HG02981 (cell line): ENCODE measurements around the gene SOBP.

Experiments used
- ATAC-seq: cut with Tn5 transposase; IDR thresholded peaks from one replicate; pipeline ENCODE4 v1.9.1; 2021; ENCODE audit warnings: mild to moderate bottlenecking, moderate library complexity; ENCODE audit not compliant: unreplicated experiment

The SOBP gene

DNA sequence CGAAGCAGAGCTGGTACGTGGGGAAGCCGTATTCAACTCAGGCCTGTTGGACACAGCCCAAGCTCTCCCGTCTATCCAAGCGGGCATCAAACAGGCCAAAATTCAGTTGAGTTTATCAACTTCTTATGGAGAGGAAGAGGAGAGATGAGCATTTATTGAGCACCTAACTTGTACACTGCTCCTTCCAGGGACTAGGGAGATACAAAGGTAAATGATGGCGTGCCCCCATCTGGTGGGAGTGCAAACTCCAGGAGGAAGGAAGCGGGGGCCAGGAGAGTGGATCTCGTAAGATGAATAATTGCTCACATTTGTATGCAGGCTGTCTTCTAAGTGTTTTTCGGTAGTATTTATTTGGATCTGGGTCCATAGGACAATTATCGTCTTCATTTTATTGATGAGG, 146.6 kb downstream of the SOBP start:
- ATAC-seq: no peak

DNA sequence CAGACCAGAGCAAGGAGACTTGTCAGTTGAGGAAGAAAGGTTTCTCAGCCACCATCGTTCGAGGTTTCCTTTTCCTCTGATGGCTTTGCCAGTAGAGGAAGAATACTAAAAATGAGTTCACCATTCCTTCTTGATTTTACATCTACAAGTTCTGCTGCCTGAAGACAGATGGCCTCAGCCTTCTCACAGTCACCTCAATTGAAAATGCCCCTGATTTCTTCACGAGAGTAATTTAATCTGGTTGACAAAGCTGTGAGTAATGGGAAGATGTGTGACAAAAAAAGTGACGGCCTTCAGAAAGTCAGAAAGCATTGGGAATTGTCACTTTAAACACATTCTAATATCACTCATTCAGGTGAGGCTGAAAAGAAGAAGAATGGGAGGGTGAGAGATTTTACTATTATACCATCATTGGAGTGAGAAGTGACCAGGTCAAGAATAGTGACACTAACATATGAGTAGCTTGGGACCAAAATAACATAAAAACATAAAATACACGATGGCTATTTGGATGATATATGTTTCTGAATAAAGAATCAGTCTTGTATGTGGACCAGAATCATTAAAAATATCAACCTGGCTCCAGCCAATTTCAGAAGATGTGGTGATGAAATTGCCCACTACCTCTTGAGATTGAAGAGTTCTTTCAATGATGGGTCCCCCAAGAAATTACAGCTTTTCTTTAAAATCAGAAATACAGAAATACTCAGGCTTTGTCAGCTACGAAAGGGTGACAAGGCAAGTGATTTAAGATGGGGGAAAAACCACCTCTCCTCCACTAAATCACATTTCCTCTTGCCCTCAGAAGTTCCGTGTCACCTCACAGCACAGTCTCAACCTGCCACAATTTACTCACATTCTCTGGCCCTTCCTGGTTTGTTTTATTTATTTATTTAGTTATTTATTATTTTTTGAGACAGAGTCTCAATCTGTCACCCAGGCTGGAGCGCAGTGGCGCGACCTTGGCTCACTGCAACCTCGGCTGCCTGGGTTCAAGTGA, 147.7 kb downstream of the SOBP start:
- no peak for ATAC-seq

DNA sequence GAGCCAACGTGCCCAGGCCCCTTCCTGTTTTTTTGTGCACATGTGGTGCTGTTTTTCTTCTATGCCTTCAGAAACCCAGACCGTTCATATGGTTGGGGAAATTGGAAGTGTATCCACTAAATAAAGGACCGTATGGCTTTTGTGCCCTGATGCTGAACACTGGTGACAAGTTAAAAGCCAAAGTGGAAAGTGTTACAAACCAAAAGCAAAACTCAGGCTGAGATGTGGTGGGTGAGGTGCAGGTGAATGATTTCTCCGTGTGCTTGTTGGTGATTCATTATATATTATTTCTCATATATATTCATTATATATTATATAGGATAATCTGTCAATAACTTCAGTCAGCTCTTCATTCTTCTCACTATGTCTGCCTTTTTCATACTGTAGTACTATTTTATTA, 148.6 kb downstream of the SOBP start:
- ATAC-seq: no peak

DNA sequence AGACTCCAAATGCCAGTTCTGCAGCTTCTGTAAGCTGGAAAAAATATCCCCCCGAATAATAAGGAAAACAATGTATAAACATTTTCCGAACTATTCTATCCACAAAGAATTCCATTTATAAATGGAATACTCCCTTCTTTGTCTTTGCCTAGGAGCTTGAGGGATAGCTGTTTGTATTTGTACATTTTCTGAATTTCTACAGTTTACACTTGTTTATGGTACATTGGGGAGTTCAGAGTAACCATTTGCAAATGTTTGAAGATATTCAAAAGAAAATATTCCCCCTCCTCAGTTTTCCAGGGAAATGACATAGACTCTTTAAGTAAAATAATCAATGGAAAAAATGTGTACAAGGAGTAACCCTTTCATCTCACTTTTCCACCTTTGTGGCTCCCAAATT, 149.6 kb downstream of the SOBP start:
- ATAC-seq: no peak

DNA sequence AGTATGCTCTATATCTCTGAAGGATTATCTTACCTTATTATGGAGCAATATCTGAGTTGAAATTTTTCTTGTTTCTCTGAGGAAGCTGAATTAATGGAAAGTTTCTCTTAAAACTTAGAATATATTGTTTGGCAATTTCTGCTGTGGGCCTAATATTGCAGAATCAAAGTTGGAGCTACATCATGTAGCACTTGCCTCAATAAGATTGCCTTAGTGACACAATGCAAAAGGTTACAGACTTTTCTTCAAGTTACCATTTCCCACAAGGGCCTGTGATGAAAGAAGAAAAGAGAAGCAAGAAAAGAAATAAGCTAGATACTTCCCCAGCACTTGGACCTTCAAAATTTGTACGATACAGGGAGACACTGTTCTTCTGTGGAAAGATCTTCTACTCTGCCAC, 151.2 kb downstream of the SOBP start:
- no peak for ATAC-seq

DNA sequence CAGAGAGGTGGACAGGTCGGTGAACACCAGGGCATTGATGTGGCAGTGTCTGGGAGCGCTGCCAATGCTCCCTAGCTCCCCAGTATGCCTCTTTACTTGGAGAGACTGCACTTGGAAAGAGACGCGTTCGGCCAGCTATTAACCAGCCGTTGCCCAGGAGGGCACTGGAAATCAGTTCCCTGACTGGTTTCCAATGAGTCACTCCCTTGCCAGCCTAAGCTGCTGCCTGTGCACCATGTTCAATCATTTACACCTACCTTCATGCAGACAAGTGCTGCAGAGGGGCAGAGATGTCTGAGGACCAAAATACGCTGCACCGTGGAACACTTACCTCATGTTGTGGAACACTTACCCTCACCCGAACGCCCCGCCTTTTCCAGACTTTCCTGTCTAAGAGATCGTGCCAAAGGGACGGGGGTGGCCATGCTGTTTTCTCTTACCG, 151.6 kb downstream of the SOBP start:
- no peak for ATAC-seq

DNA sequence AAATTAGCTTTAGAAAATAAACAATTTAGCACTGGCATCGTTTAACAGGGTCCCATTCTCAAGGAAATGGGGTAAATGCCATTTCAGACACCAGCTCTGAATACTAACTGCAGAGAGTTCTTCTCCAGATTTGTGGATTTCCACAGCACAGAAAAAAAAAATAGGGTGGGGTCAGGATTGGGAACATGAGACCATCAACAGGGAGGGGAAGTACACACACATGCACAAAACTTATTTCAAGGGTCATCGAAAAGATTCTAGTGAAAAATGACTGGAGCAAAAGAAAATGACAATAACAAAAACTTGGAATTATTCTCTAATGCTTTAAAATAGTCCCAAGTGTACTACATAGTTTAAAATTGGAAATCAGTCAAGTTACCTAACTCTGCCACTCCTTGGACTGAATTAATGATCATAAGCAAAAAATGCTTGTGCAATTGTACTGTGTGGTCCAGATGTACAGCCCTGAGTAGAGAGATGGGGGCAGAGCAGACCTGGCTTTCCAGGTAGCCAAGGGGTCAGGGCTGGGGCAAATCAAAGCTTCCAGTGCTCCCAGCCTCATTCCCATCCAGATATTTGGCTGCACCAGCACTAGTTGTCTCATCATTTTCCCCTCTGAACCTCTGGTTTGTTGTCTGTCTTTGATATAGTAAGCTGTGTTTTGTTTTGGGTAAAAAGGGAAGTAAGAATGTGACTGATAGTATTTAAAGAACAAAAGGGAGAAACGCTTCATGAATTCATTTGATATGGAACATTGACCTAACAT, 152.4 kb downstream of the SOBP start:
- ATAC-seq: no peak

DNA sequence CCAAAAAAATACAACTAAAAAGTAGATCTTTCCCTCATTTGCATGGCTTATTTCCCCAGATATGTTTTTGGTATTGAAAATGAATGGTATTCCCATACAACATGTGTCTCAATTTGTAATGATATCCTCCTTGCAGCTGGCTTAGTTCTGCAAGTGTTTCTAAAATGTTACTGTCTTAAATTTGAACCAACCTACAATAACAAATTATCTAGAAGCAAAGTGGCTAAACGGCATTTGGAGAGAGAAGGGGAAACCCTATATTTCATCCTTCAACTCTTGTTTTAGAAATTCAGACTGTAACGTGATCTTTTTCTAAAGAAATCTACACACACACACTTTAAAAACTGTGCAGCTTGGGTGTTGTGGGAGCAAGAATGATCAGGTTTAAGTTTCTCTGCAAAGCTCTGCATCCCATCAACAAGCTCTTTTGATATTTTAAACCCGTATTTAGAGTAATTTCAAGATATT, 153.0 kb downstream of the SOBP start:
- no peak for ATAC-seq

DNA sequence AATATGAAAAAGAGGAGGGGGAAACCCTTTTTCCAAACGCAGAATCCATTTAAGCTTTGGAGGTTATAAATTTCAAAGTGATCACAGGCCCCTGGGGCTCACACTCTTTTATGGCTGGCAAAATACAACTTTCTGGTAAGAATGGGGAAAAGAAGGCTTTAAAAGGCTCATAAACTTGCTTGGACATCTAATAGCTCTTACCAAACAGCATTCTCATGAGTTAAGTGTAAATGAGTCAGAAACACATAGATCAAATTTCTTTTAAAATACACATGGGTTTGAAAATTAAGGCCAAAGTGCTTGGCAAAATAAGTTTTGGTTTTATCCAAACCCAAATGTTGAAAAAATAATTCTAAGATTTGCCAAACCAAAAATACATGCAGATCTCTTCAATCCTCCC, 154.6 kb downstream of the SOBP start:
- ATAC-seq: no peak

DNA sequence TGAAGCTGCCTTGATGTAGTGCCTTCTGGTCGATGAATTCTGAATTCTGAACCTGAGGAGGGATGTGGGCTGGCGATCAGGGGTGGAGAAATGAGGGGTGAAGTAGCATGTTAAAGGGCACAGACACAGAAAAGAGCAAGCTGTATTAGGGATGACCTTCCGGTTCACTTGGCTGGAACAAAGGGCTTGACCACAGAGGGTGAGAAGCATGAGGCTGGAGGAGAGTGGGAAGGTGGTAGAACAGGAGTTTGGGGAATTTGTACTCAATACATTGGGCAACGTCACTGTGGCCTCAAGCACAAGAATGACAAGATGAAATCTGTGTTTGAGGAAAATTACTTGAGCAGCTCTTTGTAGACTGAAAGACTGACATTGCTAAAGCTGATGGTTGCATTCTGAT, 155.8 kb downstream of the SOBP start:
- no peak for ATAC-seq

DNA sequence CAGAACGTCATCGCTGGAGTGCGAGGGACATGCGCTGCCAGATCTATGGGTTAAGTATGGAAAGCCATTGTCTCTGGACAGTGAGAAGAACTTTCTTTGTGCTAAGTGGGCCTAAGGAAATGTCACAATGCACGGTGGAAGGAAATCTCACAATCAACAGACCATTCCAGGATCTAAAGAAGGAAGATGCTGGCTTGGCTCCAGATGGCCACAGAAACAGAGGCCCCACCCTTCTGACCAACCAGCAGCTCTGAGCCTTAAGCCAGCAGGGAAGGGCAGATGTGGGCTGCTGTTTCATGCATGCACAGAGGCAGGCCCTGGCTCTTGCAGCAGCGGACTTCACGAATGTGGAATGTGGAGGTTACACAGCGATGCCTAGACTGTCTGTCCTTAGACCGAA, 156.3 kb downstream of the SOBP start:
- ATAC-seq: no peak

DNA sequence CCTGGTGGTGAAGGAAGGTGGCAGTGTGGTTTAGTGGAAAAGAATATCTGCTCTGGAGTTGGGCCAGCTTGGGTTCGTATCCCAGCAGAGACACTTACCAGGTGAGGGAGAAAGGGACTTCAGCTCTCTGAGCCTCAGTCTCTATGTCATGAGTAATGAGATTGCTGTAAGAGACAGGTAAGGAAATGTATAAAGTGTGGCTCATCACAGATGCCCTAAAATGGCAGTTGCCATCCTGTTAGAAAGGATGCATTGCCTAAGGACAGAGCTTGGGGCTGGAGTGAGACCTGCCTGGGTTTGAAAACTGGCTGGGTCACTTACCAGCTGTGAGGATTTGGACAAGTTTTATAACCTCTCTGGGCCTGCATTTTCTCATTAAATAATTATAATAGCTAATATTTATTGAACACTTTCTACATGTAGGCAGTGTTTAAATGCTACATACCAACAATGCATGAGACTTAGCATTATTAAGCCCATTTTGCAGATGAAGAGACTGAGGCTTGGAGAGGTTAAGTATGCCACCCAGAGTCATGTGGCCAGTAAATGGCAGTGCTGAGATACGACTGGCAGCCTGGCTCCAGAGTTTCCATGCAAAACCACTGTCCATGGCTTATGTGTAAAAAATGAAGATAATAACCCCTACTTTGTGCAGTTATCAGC, 157.0 kb downstream of the SOBP start:
- ATAC-seq: no peak

DNA sequence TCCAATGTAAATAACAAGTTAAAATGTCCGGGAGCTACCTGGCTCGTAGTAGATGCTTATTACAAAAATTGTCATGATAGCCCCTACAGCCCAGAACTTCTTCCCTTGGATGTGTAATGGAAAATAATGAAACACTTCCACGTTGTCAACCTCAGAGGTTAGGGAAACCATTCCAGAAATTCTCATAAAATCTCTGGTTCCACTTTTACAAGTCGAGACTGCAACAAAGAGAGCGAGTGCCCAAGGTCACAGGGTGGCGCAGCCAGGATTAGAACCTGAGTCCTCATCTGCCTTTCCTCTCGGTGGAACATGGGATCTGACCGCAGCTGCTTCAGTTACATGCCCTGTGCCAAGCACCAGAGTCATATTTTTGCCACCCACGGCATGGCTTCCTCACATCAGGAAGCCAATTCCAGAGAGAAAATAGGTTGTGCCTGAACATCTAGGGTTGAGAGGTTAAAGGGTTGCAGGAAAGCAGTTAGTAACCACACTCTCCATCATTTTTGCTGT, 157.6 kb downstream of the SOBP start:
- no peak for ATAC-seq

DNA sequence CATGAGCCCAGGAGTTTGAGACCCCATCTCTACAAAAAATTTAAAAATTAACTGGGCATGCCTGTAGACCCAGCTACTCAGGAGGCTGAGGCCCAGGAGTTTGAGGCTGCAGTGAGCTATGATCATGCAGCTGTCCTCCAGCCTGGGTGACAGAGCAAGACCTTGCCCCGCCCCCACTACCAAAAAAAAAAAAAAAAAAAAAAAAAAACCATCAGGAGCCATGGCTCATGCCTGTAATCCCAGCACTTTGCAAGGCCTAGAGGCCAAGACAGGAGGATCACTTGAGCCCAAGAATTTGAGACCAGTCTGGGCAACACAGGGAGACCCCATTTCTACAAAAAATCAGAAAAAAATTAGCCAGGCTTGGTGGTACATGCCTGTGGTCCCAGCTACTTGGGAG, 159.1 kb downstream of the SOBP start:
- ATAC-seq: no peak

DNA sequence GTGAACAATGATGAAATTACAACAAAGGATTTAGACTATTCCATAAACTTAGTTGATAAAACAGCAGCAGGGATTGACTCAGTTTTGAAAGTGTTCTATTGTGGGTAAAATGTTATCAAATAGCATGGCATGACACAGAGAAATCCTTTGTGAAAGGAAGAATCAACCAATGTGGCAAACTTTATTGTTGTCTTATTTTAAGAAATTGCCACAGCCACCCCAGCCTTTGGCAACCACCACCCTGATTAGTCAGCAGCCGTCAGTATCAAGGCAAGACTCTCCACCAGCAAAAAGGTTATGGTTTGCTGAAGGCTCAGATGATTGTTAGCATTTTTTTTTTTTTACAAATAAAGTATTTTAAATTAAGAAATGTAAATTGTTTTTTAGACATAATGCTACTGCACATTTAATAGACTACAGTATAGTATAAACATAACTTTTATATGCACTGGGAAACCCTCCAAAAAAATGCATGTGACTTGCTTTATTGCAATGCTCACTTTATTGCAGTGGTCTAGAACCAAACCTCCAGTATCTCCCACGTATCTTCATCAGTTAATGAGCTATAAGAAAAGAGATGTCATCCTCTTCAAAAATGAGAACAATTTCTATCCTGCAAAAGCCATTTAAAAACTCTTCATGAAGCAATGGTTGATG, 162.7 kb downstream of the SOBP start:
- ATAC-seq: no peak

DNA sequence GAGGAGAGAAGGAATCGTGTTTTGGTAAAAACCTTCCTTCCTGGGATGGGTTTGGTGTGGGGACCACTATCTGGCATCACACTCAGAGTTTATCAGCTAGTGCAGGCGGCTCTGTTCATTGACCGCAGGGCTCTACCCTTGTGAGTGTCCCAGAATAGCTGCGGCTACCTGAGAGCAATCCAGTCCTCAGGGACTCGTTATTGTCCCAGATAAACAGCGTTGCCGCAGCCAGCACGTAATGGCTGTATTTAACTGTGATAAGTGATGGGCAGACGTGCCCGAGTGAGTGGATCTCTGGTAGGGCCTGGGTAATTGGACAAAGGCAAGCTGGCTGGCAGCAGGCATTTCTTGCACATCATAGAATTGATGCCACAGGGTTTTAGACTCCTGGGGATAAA, 163.3 kb downstream of the SOBP start:
- ATAC-seq: no peak

DNA sequence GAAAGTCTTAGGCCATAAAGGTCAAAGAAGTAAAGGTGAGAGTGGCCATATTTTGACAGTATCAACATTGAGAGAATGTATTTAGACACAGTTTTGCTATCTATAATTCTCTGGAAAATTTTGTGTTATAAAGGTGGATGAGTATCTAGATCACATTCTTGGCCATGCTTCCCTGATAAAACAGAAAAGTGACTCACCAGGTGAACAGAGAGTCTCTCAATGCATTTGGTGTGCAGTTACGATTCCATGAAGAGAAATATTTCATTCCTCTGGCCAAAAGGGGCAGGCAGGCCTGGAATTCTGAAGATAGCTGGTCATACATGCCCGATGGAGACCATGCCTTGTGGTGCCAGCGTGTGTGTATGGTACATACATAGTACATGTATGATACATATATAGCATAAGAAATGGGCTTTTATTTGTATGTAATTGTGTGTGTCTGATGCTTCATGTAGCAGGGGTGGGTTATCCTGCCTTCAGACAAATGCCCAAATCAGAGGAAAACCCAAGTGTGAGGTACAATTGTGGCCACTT, 164.0 kb downstream of the SOBP start:
- no peak for ATAC-seq

DNA sequence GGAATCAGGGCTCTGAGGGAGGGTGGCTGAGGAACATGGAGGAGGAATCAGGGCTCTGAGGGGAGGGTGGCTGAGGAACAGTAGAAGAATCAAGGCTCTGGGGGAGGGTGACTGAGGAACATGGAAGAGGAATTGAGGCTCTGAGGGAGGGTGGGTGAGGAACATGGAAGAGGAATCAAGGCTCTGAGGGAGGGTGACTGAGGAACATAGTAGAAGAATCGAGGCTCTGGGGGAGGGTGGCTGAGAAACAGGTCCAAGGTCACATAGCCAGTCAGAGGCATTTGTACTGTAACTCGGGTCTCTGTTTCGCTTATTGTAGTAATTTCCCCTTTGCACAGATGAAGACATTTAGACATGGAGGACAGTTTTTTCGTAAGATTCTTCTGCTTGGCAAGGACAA, 164.8 kb downstream of the SOBP start:
- no peak for ATAC-seq

DNA sequence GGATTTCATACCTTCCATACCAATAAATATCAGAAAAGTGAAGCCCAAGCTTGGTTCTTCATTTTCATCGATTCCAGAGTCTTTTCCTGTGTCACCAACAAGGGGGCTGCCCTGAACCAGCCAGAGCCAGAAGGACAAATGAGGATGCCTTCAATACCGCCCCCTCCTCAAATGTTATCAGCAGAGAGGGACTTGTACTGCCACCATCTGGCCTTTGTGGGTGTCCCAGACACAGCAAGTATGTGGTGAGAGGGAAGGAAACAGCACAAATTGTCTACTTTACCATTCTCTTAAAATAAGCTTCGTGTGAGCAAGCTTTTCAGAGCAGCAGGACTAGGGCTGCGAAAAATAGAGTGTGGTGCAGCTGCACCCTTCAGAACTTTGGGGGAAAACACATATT, 165.3 kb downstream of the SOBP start:
- ATAC-seq: no peak

DNA sequence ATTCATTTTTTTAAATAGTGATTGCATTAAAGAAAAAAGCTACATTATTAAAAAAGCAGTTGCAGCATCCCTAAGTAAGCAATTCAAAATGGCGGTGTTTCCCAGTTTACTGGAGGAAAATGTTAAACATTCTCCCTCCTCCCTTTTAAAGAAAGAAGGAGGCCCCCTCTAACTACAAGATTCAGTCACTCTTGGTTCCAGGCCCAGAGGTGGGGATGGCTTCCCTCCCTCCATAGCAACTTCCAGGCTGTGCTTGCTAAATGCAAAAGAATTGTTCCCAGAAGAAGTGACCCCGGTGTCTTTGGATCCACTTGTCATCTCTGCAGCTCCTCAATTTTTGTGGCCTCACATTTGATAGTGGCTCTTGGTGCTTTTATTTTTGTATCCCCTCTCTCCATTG, 165.9 kb downstream of the SOBP start:
- no peak for ATAC-seq
